HG03196 (cell line): ENCODE data around the gene RXRA.

Source experiments
- ATAC-seq: cut with Tn5 transposase; IDR thresholded peaks from one replicate; pipeline ENCODE4 v1.9.1; 2021; ENCODE audit not compliant: unreplicated experiment

The RXRA gene

GRCh38 chr9:134335486-134336220 lies 9.4 kb downstream of the RXRA start:
- no peak for ATAC-seq

- ATAC-seq = no peak
Observed at GRCh38 chr9:134336228-134336627, 10.0 kb downstream of the RXRA start.

GRCh38 chr9:134336924-134337323 lies 10.7 kb downstream of the RXRA start:
- ATAC-seq = no peak

- ATAC-seq = no peak
Observed at GRCh38 chr9:134337469-134337868, 11.2 kb downstream of the RXRA start.

- no peak for ATAC-seq
Observed at GRCh38 chr9:134338394-134339182, 12.3 kb downstream of the RXRA start.

- no peak for ATAC-seq
Observed at GRCh38 chr9:134339183-134339806, 13.0 kb downstream of the RXRA start.

- ATAC-seq = no peak
Observed at GRCh38 chr9:134340475-134341160, 14.4 kb downstream of the RXRA start.

- ATAC-seq = no peak
Observed at GRCh38 chr9:134341306-134341705, 15.1 kb downstream of the RXRA start.

- ATAC-seq = no peak
Observed at GRCh38 chr9:134341929-134342745, 15.9 kb downstream of the RXRA start.

- ATAC-seq = no peak
Observed at GRCh38 chr9:134342746-134343115, 16.5 kb downstream of the RXRA start.

- no peak for ATAC-seq
Observed at GRCh38 chr9:134343637-134344036, 17.4 kb downstream of the RXRA start.

- ATAC-seq = no peak
Observed at GRCh38 chr9:134344068-134344799, 18.0 kb downstream of the RXRA start.

- ATAC-seq = no peak
Observed at GRCh38 chr9:134344800-134345310, 18.6 kb downstream of the RXRA start.

- ATAC-seq = no peak
Observed at GRCh38 chr9:134345737-134346136, 19.5 kb downstream of the RXRA start.

- no peak for ATAC-seq
Observed at GRCh38 chr9:134346151-134346550, 19.9 kb downstream of the RXRA start.

GRCh38 chr9:134346840-134347583 lies 20.8 kb downstream of the RXRA start:
- no peak for ATAC-seq

- ATAC-seq = no peak
Observed at GRCh38 chr9:134347996-134348395, 21.7 kb downstream of the RXRA start.

- ATAC-seq = no peak
Observed at GRCh38 chr9:134348404-134349155, 22.3 kb downstream of the RXRA start.
